Osteocyte (in vitro differentiated cells): ENCODE measurements around the gene GPHN. TPM values are rescaled to one million over a fixed set of nuclear protein-coding genes. Genes with fewer than 3 reads are reported as not detected.

Experiments used
- DNase-seq: peaks from one replicate; pipeline ENCODE4 v3.0.0; 2021; ENCODE audit warnings: mixed read lengths; ENCODE audit not compliant: unreplicated experiment; ENCODE audit errors: extremely low spot score
- H3K27ac Mint-ChIP-seq: one replicate; pipeline ENCODE4 v1.8.0; 2021; ENCODE audit warnings: mild to moderate bottlenecking, mixed read lengths; ENCODE audit not compliant: unreplicated experiment
- H3K27me3 Mint-ChIP-seq: one replicate; pipeline ENCODE4 v1.8.0; 2021; ENCODE audit warnings: mixed read lengths; ENCODE audit not compliant: unreplicated experiment
- H3K36me3 Mint-ChIP-seq: one replicate; pipeline ENCODE4 v1.8.0; 2021; ENCODE audit warnings: mixed read lengths; ENCODE audit not compliant: unreplicated experiment
- H3K4me1 Mint-ChIP-seq: one replicate; pipeline ENCODE4 v1.8.0; 2021; ENCODE audit warnings: mixed read lengths; ENCODE audit not compliant: unreplicated experiment
- H3K4me3 Mint-ChIP-seq: one replicate; pipeline ENCODE4 v1.8.0; 2021; ENCODE audit warnings: mild to moderate bottlenecking, moderate library complexity, mixed read lengths; ENCODE audit not compliant: unreplicated experiment
- H3K9me3 Mint-ChIP-seq: one replicate; pipeline ENCODE4 v1.8.0; 2021; ENCODE audit warnings: mixed read lengths; ENCODE audit not compliant: unreplicated experiment
- total RNA-seq: library from RNA; stranded (reverse); gene quantifications from 2 replicates; pipeline ENCODE4 v1.2.1, GENCODE V29; 2021
- TF ChIP-seq, protein P1 (sequence below): fragments of 200-600 bp; sonication (generic); IDR thresholded peaks from 2 replicates; pipeline ENCODE4 v1.5.0; 2021; ENCODE audit warnings: antibody characterized with exemption, mild to moderate bottlenecking, moderate library complexity

The GPHN gene
- total RNA-seq, 1 donor from 2014 or later = 17.7 TPM

DNA sequence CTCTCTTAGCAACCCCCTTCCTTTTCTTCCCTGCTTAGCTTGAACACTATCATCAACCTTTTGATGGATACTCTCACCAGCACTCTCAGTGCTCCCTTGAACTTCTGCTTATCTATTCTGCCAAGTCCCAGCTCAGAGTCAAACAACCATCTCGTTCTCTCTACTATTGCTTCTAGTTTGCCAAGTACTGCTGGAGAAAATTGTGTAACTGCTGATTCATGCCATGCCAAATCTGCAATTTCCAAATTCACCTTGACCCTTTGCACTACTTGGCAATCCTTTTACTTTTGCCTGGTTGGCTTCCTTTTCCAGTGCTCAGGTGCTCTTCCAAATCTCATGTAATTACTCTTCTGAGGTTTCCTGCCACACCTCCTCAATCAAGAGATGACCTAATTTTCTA, 24.6 kb upstream of the GPHN start:
- no peaks in the 10 kb centered on the region for H3K4me1 Mint-ChIP-seq
- peaks cover 15% of the 10 kb centered on the region for H3K27me3 Mint-ChIP-seq
- DNase-seq = no peak
- TF ChIP-seq, protein P1, sequence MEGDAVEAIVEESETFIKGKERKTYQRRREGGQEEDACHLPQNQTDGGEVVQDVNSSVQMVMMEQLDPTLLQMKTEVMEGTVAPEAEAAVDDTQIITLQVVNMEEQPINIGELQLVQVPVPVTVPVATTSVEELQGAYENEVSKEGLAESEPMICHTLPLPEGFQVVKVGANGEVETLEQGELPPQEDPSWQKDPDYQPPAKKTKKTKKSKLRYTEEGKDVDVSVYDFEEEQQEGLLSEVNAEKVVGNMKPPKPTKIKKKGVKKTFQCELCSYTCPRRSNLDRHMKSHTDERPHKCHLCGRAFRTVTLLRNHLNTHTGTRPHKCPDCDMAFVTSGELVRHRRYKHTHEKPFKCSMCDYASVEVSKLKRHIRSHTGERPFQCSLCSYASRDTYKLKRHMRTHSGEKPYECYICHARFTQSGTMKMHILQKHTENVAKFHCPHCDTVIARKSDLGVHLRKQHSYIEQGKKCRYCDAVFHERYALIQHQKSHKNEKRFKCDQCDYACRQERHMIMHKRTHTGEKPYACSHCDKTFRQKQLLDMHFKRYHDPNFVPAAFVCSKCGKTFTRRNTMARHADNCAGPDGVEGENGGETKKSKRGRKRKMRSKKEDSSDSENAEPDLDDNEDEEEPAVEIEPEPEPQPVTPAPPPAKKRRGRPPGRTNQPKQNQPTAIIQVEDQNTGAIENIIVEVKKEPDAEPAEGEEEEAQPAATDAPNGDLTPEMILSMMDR = no peak
- H3K9me3 Mint-ChIP-seq = no peaks in the 10 kb centered on the region
- H3K27ac Mint-ChIP-seq = no peak overlapping the region
- H3K4me3 Mint-ChIP-seq = no peak overlapping the region
- no peaks in the 10 kb centered on the region for H3K36me3 Mint-ChIP-seq

DNA sequence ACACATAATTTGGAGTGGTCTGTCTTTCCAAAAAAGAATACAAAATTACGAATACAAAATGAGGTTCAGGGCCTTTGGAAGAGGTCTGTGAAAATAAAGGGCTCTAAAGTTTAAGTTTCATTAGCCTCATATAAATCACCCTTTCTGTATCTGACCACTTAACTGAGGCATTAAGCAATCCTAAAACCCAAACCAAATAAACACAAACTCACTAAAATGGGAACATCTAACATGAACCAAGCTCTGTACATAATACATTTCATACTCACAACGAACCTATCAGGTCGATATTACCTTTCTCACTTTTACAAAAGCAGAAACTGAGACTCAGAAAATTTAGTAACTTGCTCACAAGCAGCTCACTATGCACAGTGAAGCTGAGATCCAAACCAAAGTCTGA, 22.9 kb upstream of the GPHN start:
- Mint-ChIP-seq H3K4me3 (no peak overlapping the region), H3K27me3 (peaks cover 20% of the 10 kb centered on the region), H3K27ac (no peak overlapping the region), H3K9me3 (no peaks in the 10 kb centered on the region), H3K36me3 (no peaks in the 10 kb centered on the region), H3K4me1 (no peaks in the 10 kb centered on the region)
- TF ChIP-seq, protein P1 = no peak
- DNase-seq = no peak

DNA sequence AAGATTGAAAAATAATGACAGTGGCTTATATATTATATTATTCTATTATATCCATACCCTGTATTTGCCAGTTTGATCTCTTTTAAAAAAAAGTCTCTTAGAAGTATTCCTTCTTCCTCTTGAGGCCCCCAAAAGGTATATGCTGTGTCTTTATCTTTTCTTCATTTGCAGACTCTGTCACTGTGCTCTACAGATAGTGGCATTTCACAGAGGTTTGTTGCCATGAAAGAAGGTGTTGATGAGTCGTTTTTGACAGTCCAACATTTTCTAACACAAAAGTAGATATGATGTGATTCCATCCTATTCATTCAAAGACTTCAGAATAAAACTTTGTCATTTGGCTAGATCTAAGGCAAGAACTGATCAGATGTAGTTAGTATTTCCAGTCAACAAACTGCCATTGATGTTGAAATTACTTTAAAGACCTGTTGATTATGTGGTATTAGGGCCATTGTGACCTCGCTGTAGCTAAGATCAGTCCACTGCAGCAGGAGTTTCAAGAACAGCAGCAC, 22.0 kb upstream of the GPHN start, which contains the start of gene CCDC196:
TSS of gene CCDC196 (plus strand) at position 462 of the 512 bp plus-strand sequence. CDS start 132 bp downstream, outside the sequence.
- Mint-ChIP-seq H3K27ac (no peak within 1 kb of the TSS), H3K4me1 (no peaks in the 10 kb centered on the region)

DNA sequence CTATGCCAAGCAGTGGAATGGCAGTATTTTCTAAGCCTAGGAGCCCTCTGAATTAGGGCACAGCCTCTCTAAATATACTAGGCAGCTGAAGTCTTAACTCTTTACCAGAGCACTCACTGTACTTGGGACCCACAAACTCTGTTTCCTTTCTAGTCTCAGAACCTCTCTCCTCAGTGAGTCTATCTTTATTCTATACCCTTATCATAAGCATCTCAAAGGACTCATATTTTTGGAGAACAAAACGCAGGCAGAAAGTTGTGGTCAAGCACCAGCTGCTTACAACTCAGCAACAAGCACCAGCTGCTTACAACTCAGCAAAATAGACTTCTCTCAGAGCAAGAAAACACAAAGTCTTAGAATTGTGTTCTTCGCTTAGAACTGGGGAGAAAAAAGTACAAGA, 20.8 kb upstream of the GPHN start:
- H3K27me3 Mint-ChIP-seq = peaks cover 17% of the 10 kb centered on the region
- no peak for DNase-seq
- no peaks in the 10 kb centered on the region for H3K36me3 Mint-ChIP-seq
- no peaks in the 10 kb centered on the region for H3K9me3 Mint-ChIP-seq
- H3K27ac Mint-ChIP-seq = no peak overlapping the region
- no peaks in the 10 kb centered on the region for H3K4me1 Mint-ChIP-seq
- no peak overlapping the region for H3K4me3 Mint-ChIP-seq
- TF ChIP-seq, protein P1 = no peak

More for the DNA sequence above, 22.0 kb upstream of the GPHN start, which contains the start of gene CCDC196:
- Mint-ChIP-seq H3K9me3 (no peaks in the 10 kb centered on the region), H3K4me3 (no peak within 1 kb of the TSS), H3K27me3 (peaks cover 20% of the 10 kb centered on the region), H3K36me3 (no peaks in the 10 kb centered on the region)
- no peak for DNase-seq
- TF ChIP-seq, protein P1 = no peak

DNA sequence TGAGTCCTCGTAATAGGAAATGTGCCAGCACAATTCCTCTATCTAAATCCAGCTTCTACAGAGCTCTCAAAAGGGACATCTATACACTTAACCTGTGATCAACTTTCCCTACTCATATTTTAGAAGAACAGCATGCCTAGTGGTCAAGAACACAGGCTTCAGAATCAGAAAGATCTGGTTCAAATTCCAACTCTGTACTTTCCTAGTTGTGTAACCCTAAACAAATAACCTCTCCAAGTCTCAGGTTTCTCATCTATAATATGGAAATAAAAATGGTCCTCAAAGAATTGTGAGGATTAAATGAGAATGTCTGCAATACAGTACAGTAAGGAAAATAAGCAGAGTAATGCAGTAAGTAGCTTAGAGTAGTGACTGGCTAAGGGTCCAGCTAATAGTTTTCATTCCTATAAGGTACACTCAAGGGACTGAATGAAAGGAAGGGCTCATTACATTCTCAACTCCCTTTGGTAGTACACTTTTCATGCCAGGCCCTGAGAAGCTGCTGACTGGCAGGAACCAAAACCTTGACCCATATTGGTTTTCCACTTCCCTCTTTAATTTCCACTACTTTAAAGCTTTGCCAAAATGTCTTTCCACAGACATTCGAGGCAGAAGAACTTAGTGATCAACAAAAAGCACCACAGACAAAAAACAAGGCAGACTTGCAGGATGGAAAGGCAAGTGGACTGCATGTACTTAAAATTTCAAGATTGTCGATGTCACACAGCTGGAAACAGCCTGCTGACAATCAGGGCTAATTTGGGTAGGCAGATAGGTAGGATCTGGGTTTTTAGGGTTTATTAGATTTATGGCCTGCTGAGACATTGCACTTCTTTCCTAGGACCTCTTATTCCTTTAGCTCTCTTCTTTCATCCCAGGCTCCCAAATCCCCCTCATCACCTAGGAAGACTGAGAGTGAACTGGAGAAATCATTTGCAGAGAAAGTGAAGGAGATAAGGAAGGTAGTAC, 17.5 kb upstream of the GPHN start:
- Mint-ChIP-seq H3K4me3 (no peak overlapping the region), H3K4me1 (no peaks in the 10 kb centered on the region), H3K9me3 (no peaks in the 10 kb centered on the region), H3K36me3 (no peaks in the 10 kb centered on the region), H3K27ac (no peak overlapping the region), H3K27me3 (peaks cover 15% of the 10 kb centered on the region)
- no peak for DNase-seq
- TF ChIP-seq, protein P1 = no peak
